NCI-H1105 (cell line): Measurements from ENCODE around the gene FAM81A.

Experiments used
- DNase-seq: peaks from one replicate; lab custom pipeline; 2025; lab: John Stamatoyannopoulos, UW

FAM81A gene

GRCh38 chr15:59543721-59544547, 105.9 kb downstream of the FAM81A start:
- no peak for DNase-seq

GRCh38 chr15:59545573-59545972, 107.6 kb downstream of the FAM81A start:
- no peak for DNase-seq

- DNase-seq, result no peak
Observed at GRCh38 chr15:59548501-59549226, 110.7 kb downstream of the FAM81A start.

GRCh38 chr15:59549301-59550185, 111.6 kb downstream of the FAM81A start:
- DNase-seq, result no peak

- no peak for DNase-seq
Observed at GRCh38 chr15:59550530-59550929, 112.5 kb downstream of the FAM81A start.

GRCh38 chr15:59550956-59551355, 113.0 kb downstream of the FAM81A start:
- DNase-seq, result no peak

GRCh38 chr15:59553879-59554735, 116.1 kb downstream of the FAM81A start:
- DNase-seq, result no peak

GRCh38 chr15:59555696-59556095, 117.7 kb downstream of the FAM81A start:
- DNase-seq, result no peak

GRCh38 chr15:59556380-59556779, 118.4 kb downstream of the FAM81A start:
- no peak for DNase-seq

GRCh38 chr15:59557581-59557980, 119.6 kb downstream of the FAM81A start:
- no peak for DNase-seq

- no peak for DNase-seq
Observed at GRCh38 chr15:59558851-59559250, 120.9 kb downstream of the FAM81A start.

GRCh38 chr15:59561547-59561946, 123.6 kb downstream of the FAM81A start:
- DNase-seq, result no peak

- DNase-seq, result no peak
Observed at GRCh38 chr15:59562448-59563186, 124.6 kb downstream of the FAM81A start.

- no peak for DNase-seq
Observed at GRCh38 chr15:59565299-59565698, 127.3 kb downstream of the FAM81A start.

- no peak for DNase-seq
Observed at GRCh38 chr15:59567324-59567723, 129.3 kb downstream of the FAM81A start.

GRCh38 chr15:59569477-59569876, 131.5 kb downstream of the FAM81A start:
- DNase-seq, result no peak

GRCh38 chr15:59570315-59570714, 132.3 kb downstream of the FAM81A start:
- DNase-seq, result no peak

GRCh38 chr15:59571606-59572005, 133.6 kb downstream of the FAM81A start:
- no peak for DNase-seq
